ENCODE measurements around the gene TNS1. TPM values are rescaled to one million over a fixed set of nuclear protein-coding genes. Genes with fewer than 3 reads are reported as not detected.

Gene TNS1
- total and polyA plus RNA-seq, 8 donors = 139 to 327 (median 159) TPM

GRCh38 chr2:217831306-217831705 is 171.5 kb downstream of the TNS1 start:
- ATAC-seq = no peak
- peaks cover 19 to 68% of the 10 kb centered on the region in 2 donors for H3K4me1 ChIP-seq
- DNase-seq = no peak
- intact Hi-C loops (cut with DNase I) = no loop called here
- peaks cover 4 to 79% of the 10 kb centered on the region in 2 donors for H3K36me3 ChIP-seq
- H3K27me3 ChIP-seq = no peaks in the 10 kb centered on the region
- H3K27ac ChIP-seq = no peak overlapping the region
- TF ChIP-seq CTCF (IDR thresholded peaks at IDR 0.05) = no peak
- H3K4me3 ChIP-seq = no peak overlapping the region
- no peaks in the 10 kb centered on the region for H3K9me3 ChIP-seq

GRCh38 chr2:217830807-217831206 is 172.0 kb downstream of the TNS1 start:
- H3K36me3 ChIP-seq = peaks cover 4 to 78% of the 10 kb centered on the region in 2 donors
- ATAC-seq (no peak), DNase-seq (no peak)
- peaks cover 22 to 67% of the 10 kb centered on the region in 2 donors for H3K4me1 ChIP-seq
- TF ChIP-seq CTCF (IDR thresholded peaks at IDR 0.05) = no peak
- intact Hi-C loops (cut with DNase I) = no loop called here
- H3K27me3 ChIP-seq = no peaks in the 10 kb centered on the region
- H3K4me3 ChIP-seq = no peak overlapping the region
- no peaks in the 10 kb centered on the region for H3K9me3 ChIP-seq
- H3K27ac ChIP-seq = no peak overlapping the region

GRCh38 chr2:217830061-217830460 is 172.7 kb downstream of the TNS1 start:
- Histone ChIP-seq H3K27ac (no peak overlapping the region), H3K36me3 (peaks cover 0 to 75% of the 10 kb centered on the region in 2 donors)

GRCh38 chr2:217829420-217829819 is 173.4 kb downstream of the TNS1 start:
- ATAC-seq = no peak
- Histone ChIP-seq H3K9me3 (no peaks in the 10 kb centered on the region), H3K27me3 (no peaks in the 10 kb centered on the region), H3K4me3 (no peak overlapping the region), H3K36me3 (peaks cover 0 to 74% of the 10 kb centered on the region in 2 donors), H3K4me1 (peaks cover 22 to 56% of the 10 kb centered on the region in 2 donors), H3K27ac (no peak overlapping the region)
- no peak for TF ChIP-seq CTCF (IDR thresholded peaks at IDR 0.05)
- intact Hi-C loops (cut with DNase I) = no loop called here
- no peak for DNase-seq

More at GRCh38 chr2:217830061-217830460, 172.7 kb downstream of the TNS1 start:
- H3K4me3 ChIP-seq = no peak overlapping the region
- no peaks in the 10 kb centered on the region for H3K27me3 ChIP-seq
- H3K4me1 ChIP-seq = peaks cover 22 to 62% of the 10 kb centered on the region in 2 donors
- no peak for TF ChIP-seq CTCF (IDR thresholded peaks at IDR 0.05)
- no peaks in the 10 kb centered on the region for H3K9me3 ChIP-seq
- ATAC-seq (no peak), DNase-seq (no peak)
- intact Hi-C loops (cut with DNase I) = no loop called here

GRCh38 chr2:217828336-217828735 is 174.5 kb downstream of the TNS1 start:
- Histone ChIP-seq H3K4me1 (peaks cover 22 to 49% of the 10 kb centered on the region in 2 donors), H3K36me3 (peaks cover 0 to 74% of the 10 kb centered on the region in 2 donors), H3K9me3 (no peaks in the 10 kb centered on the region), H3K4me3 (no peak overlapping the region), H3K27ac (peak overlapping the region; percentile 70 to 73), H3K27me3 (no peaks in the 10 kb centered on the region)
- intact Hi-C loops (cut with DNase I) = no loop called here
- no peak for TF ChIP-seq CTCF (IDR thresholded peaks at IDR 0.05)
- ATAC-seq (no peak), DNase-seq (no peak)
